ENCODE data around the gene WNT9B. TPM values are rescaled to one million over a fixed set of nuclear protein-coding genes. Genes with fewer than 3 reads are reported as not detected.
"Not testable (repeated sequence)": the region's sequence is repeated elsewhere in the genome, so short reads cannot be mapped to it uniquely, and the experiment has no call there.

The WNT9B gene
- total RNA-seq, 1 donor from 2014 or later = not detected

- H3K4me3 Mint-ChIP-seq (ENCODE audit: unreplicated experiment) = no peak overlapping the region
- peaks cover 2% of the 10 kb centered on the region for H3K36me3 Mint-ChIP-seq (ENCODE audit: low read depth)
- DNase-seq (ENCODE audit: low spot score) = no peak
- H3K27ac Mint-ChIP-seq (ENCODE audit: unreplicated experiment) = no peak overlapping the region
- peaks cover 11% of the 10 kb centered on the region for H3K27me3 Mint-ChIP-seq (ENCODE audit: low read depth)
- peaks cover 9% of the 10 kb centered on the region for H3K4me1 Mint-ChIP-seq (ENCODE audit: low read depth)
- H3K9me3 Mint-ChIP-seq (ENCODE audit: low read depth) = no peaks in the 10 kb centered on the region
- TF ChIP-seq, protein P1, sequence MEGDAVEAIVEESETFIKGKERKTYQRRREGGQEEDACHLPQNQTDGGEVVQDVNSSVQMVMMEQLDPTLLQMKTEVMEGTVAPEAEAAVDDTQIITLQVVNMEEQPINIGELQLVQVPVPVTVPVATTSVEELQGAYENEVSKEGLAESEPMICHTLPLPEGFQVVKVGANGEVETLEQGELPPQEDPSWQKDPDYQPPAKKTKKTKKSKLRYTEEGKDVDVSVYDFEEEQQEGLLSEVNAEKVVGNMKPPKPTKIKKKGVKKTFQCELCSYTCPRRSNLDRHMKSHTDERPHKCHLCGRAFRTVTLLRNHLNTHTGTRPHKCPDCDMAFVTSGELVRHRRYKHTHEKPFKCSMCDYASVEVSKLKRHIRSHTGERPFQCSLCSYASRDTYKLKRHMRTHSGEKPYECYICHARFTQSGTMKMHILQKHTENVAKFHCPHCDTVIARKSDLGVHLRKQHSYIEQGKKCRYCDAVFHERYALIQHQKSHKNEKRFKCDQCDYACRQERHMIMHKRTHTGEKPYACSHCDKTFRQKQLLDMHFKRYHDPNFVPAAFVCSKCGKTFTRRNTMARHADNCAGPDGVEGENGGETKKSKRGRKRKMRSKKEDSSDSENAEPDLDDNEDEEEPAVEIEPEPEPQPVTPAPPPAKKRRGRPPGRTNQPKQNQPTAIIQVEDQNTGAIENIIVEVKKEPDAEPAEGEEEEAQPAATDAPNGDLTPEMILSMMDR (IDR thresholded peaks at IDR 0.05) = no peak
These were observed 13.9 kb upstream of the WNT9B start for GRCh38 chr17:46837521-46837920.

GRCh38 chr17:46839211-46839610 lies 12.2 kb upstream of the WNT9B start:
- no peak for DNase-seq (ENCODE audit: low spot score)
- Mint-ChIP-seq H3K36me3 (ENCODE audit: low read depth) (peaks cover 2% of the 10 kb centered on the region), H3K27me3 (ENCODE audit: low read depth) (peaks cover 16% of the 10 kb centered on the region), H3K4me1 (ENCODE audit: low read depth) (peaks cover 9% of the 10 kb centered on the region), H3K27ac (ENCODE audit: unreplicated experiment) (no peak overlapping the region), H3K9me3 (ENCODE audit: low read depth) (peaks cover 10% of the 10 kb centered on the region), H3K4me3 (ENCODE audit: unreplicated experiment) (no peak overlapping the region)
- TF ChIP-seq, protein P1 (IDR thresholded peaks at IDR 0.05) = no peak

- H3K36me3 Mint-ChIP-seq (ENCODE audit: low read depth); H3K27ac Mint-ChIP-seq (ENCODE audit: unreplicated experiment); H3K4me3 Mint-ChIP-seq (ENCODE audit: unreplicated experiment); H3K9me3 Mint-ChIP-seq (ENCODE audit: low read depth); DNase-seq (ENCODE audit: low spot score); H3K4me1 Mint-ChIP-seq (ENCODE audit: low read depth): not testable (repeated sequence)
- H3K27me3 Mint-ChIP-seq (ENCODE audit: low read depth) = peaks cover 23% of the 10 kb centered on the region
These were observed 10.8 kb upstream of the WNT9B start for GRCh38 chr17:46840596-46840995.

DNA sequence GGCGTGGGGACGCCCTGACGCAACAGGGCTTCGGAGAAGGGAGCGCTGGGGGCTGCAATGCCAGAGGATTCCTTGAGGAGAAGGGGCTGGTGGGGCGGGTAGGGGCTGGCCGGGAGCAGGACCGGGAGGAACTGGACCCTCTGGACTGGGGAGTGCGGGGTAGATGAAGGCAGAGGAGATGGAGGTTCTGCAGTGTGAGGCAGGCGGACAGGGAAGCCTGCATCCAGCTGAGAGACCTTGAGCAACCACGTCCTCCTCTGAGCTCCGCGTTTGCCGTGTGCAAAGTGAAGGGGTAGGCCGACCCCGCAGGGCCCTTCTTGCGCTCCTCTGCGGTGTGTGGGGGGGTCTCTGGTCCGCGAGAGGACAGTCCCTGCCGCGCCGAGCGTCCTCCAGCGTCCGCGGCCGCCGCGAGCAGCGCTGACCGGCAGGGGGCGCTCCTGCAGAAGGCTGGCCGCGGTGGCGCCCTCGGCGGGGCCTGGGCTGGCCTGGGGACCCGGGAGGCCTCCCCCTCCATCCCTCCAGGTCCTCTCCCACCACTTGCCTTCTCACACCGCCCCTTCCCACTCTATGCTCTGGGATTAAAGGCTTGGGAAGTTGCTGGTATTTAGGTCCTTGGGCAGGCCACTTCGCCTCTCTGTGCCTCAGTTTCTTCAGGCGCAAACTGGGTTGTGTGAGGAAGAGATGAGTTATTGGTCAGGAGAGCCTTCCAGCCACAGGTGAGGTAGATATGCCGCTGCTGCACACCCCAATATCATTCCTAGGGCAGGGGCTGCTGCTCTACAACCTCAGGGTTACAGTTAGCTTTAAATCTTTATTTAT lies 9.6 kb upstream of the WNT9B start:
- TF ChIP-seq, protein P1 (IDR thresholded peaks at IDR 0.05) = peak; percentile 93
- Mint-ChIP-seq H3K4me1 (ENCODE audit: low read depth) (peaks cover 3% of the 10 kb centered on the region), H3K36me3 (ENCODE audit: low read depth) (peaks cover 2% of the 10 kb centered on the region), H3K9me3 (ENCODE audit: low read depth) (peaks cover 10% of the 10 kb centered on the region), H3K27ac (ENCODE audit: unreplicated experiment) (no peak overlapping the region), H3K4me3 (ENCODE audit: unreplicated experiment) (peak overlapping the region; percentile 33), H3K27me3 (ENCODE audit: low read depth) (peaks cover 30% of the 10 kb centered on the region)
- no peak for DNase-seq (ENCODE audit: low spot score)

- H3K9me3 Mint-ChIP-seq (ENCODE audit: low read depth) = peaks cover 10% of the 10 kb centered on the region
- peaks cover 2% of the 10 kb centered on the region for H3K36me3 Mint-ChIP-seq (ENCODE audit: low read depth)
- H3K27me3 Mint-ChIP-seq (ENCODE audit: low read depth) = peaks cover 39% of the 10 kb centered on the region
- no peak overlapping the region for H3K4me3 Mint-ChIP-seq (ENCODE audit: unreplicated experiment)
- peaks cover 3% of the 10 kb centered on the region for H3K4me1 Mint-ChIP-seq (ENCODE audit: low read depth)
- TF ChIP-seq, protein P1 (IDR thresholded peaks at IDR 0.05) = peak; percentile 69
- no peak overlapping the region for H3K27ac Mint-ChIP-seq (ENCODE audit: unreplicated experiment)
- DNase-seq (ENCODE audit: low spot score) = no peak
These were observed 8.5 kb upstream of the WNT9B start for GRCh38 chr17:46842835-46843234.
